Mesendoderm (in vitro differentiated cells): ENCODE results near the gene TP73.
A peak's percentile ranks its signal among the peaks of the same experiment; 100 is the strongest.

ENCODE experiments used
- DNase-seq: peaks from one replicate; pipeline ENCODE4 v3.0.0; 2013
- H2AK5ac ChIP-seq: 2 replicates; pipeline ENCODE4 v1.6.1; 2013; ENCODE audit warnings: low read length, inconsistent platforms
- H2BK120ac ChIP-seq: 2 replicates; pipeline ENCODE4 v1.6.1; 2013; ENCODE audit warnings: low read depth, mild to moderate bottlenecking, low read length, moderate library complexity, mixed read lengths
- H2BK15ac ChIP-seq: replicated peaks from 2 replicates; pipeline ENCODE4 v1.6.1; 2013; ENCODE audit warnings: low read depth, mild to moderate bottlenecking, moderate library complexity
- H2BK5ac ChIP-seq: 2 replicates; pipeline ENCODE4 v1.6.1; 2013; ENCODE audit warnings: low read length, inconsistent platforms
- H3K18ac ChIP-seq: 2 replicates; pipeline ENCODE4 v1.6.1; 2013; ENCODE audit warnings: mild to moderate bottlenecking, low read length, mixed read lengths
- H3K23ac ChIP-seq: one replicate; pipeline ENCODE4 v1.6.1; 2013; ENCODE audit warnings: low read length
- H3K27ac ChIP-seq: 2 replicates; pipeline ENCODE4 v1.5.1; 2013; ENCODE audit warnings: low read depth, mild to moderate bottlenecking, inconsistent platforms, low read length, moderate library complexity
- H3K27me3 ChIP-seq: 2 replicates; pipeline ENCODE4 v1.6.1; 2013; ENCODE audit warnings: low read length, control low read depth, mild to moderate bottlenecking, inconsistent platforms; ENCODE audit not compliant: insufficient read depth, poor library complexity
- H3K36me3 ChIP-seq: 2 replicates; pipeline ENCODE4 v1.6.1; 2013; ENCODE audit warnings: low read length, inconsistent platforms; ENCODE audit not compliant: control insufficient read depth, insufficient read depth
- H3K4ac ChIP-seq: one replicate; pipeline ENCODE4 v1.6.1; 2013; ENCODE audit warnings: low read depth, mild to moderate bottlenecking, low read length, moderate library complexity
- H3K4me1 ChIP-seq: 2 replicates; pipeline ENCODE4 v1.6.1; 2013; ENCODE audit warnings: low read depth, low read length, inconsistent platforms; ENCODE audit not compliant: control insufficient read depth
- H3K4me2 ChIP-seq: 2 replicates; pipeline ENCODE4 v1.6.1; 2013; ENCODE audit warnings: low read length
- H3K4me3 ChIP-seq: 2 replicates; pipeline ENCODE4 v1.5.1; 2013; ENCODE audit warnings: mild to moderate bottlenecking, low read length
- H3K56ac ChIP-seq: one replicate; pipeline ENCODE4 v1.6.1; 2013; ENCODE audit warnings: low read length
- H3K79me1 ChIP-seq: 2 replicates; pipeline ENCODE4 v1.6.1; 2013; ENCODE audit warnings: low read length, inconsistent platforms
- H3K79me2 ChIP-seq: 2 replicates; pipeline ENCODE4 v1.6.1; 2013; ENCODE audit warnings: mild to moderate bottlenecking, low read length; ENCODE audit not compliant: control insufficient read depth, insufficient read depth
- H3K9ac ChIP-seq: 2 replicates; pipeline ENCODE4 v1.6.1; 2013; ENCODE audit warnings: low read length, inconsistent platforms
- H4K5ac ChIP-seq: one replicate; pipeline ENCODE4 v1.6.1; 2013; ENCODE audit warnings: low read length
- H4K8ac ChIP-seq: one replicate; pipeline ENCODE4 v1.6.1; 2013; ENCODE audit warnings: low read depth, mild to moderate bottlenecking, control low read depth, low read length, moderate library complexity
- WGBS: extraction: QIAGEN DNeasy Blood & Tissue Kit; methylation state at CpG from one replicate; pipeline ENCODE4 v1.1.7; 2013; ENCODE audit warnings: low lambda C conversion rate, missing lambda C conversion rate; ENCODE audit not compliant: insufficient coverage; ENCODE audit errors: extremely low coverage; 5-methylcytosine and 5-hydroxymethylcytosine counted together

Gene TP73

GRCh38 chr1:3774276-3774945 is 122.1 kb downstream of the TP73 start:
- Histone ChIP-seq H3K27ac (no peak overlapping the region), H2AK5ac (no peak overlapping the region), H3K27me3 (no peaks in the 10 kb centered on the region), H2BK5ac (no peak overlapping the region), H3K4me1 (no peaks in the 10 kb centered on the region), H2BK120ac (no peak overlapping the region), H3K56ac (no peak overlapping the region), H3K4ac (no peak overlapping the region), H3K79me2 (no peaks in the 10 kb centered on the region), H3K4me2 (no peak overlapping the region), H3K18ac (no peak overlapping the region), H4K5ac (no peak overlapping the region), H3K79me1 (no peaks in the 10 kb centered on the region), H2BK15ac (no peak overlapping the region), H4K8ac (no peak overlapping the region), H3K23ac (no peak overlapping the region), H3K4me3 (no peak overlapping the region), H3K9ac (no peak overlapping the region), H3K36me3 (no peaks in the 10 kb centered on the region)
- no CpG with 5 or more reads among the region's 19 CpGs for WGBS
- DNase-seq, result no peak

GRCh38 chr1:3774946-3775489 is 122.7 kb downstream of the TP73 start:
- Histone ChIP-seq H2BK5ac (no peak overlapping the region), H3K79me2 (no peaks in the 10 kb centered on the region), H2BK120ac (no peak overlapping the region), H3K27ac (no peak overlapping the region), H3K79me1 (no peaks in the 10 kb centered on the region), H3K4me3 (no peak overlapping the region), H3K27me3 (no peaks in the 10 kb centered on the region), H2AK5ac (no peak overlapping the region), H3K9ac (no peak overlapping the region), H3K4me1 (no peaks in the 10 kb centered on the region), H4K8ac (no peak overlapping the region), H3K4me2 (no peak overlapping the region), H2BK15ac (no peak overlapping the region), H3K18ac (no peak overlapping the region), H3K23ac (no peak overlapping the region), H3K56ac (no peak overlapping the region), H3K36me3 (peaks cover 2% of the 10 kb centered on the region), H3K4ac (no peak overlapping the region), H4K5ac (no peak overlapping the region)
- no CpG with 5 or more reads among the region's 17 CpGs for WGBS
- DNase-seq, result no peak

GRCh38 chr1:3775490-3776230 is 123.3 kb downstream of the TP73 start:
- Histone ChIP-seq H3K23ac (no peak overlapping the region), H4K8ac (no peak overlapping the region), H3K27me3 (no peaks in the 10 kb centered on the region), H3K79me2 (no peaks in the 10 kb centered on the region), H3K4ac (no peak overlapping the region), H3K9ac (no peak overlapping the region), H3K56ac (no peak overlapping the region), H3K79me1 (no peaks in the 10 kb centered on the region), H3K4me2 (no peak overlapping the region), H3K4me1 (no peaks in the 10 kb centered on the region), H2AK5ac (no peak overlapping the region), H2BK5ac (no peak overlapping the region), H3K27ac (no peak overlapping the region), H2BK120ac (no peak overlapping the region), H4K5ac (no peak overlapping the region), H3K18ac (no peak overlapping the region), H2BK15ac (no peak overlapping the region), H3K36me3 (peaks cover 5% of the 10 kb centered on the region), H3K4me3 (no peak overlapping the region)
- DNase-seq, result peak; percentile 76
- WGBS, result no CpG with 5 or more reads among the region's 27 CpGs

- Histone ChIP-seq H3K4me3 (no peak overlapping the region), H3K27me3 (no peaks in the 10 kb centered on the region), H2BK5ac (no peak overlapping the region), H2AK5ac (no peak overlapping the region), H3K4me2 (no peak overlapping the region), H3K56ac (no peak overlapping the region), H3K79me2 (no peaks in the 10 kb centered on the region), H4K8ac (no peak overlapping the region), H3K36me3 (peaks cover 5% of the 10 kb centered on the region), H3K4ac (no peak overlapping the region), H3K23ac (no peak overlapping the region), H4K5ac (no peak overlapping the region), H3K79me1 (no peaks in the 10 kb centered on the region), H3K18ac (no peak overlapping the region), H2BK15ac (no peak overlapping the region), H2BK120ac (no peak overlapping the region), H3K4me1 (no peaks in the 10 kb centered on the region), H3K27ac (no peak overlapping the region), H3K9ac (no peak overlapping the region)
- no peak for DNase-seq
- no CpG with 5 or more reads among the region's 21 CpGs for WGBS
Observed at GRCh38 chr1:3776231-3776961, 124.1 kb downstream of the TP73 start.

- Histone ChIP-seq H3K4ac (no peak overlapping the region), H3K79me2 (no peaks in the 10 kb centered on the region), H3K79me1 (no peaks in the 10 kb centered on the region), H3K4me2 (no peak overlapping the region), H3K56ac (no peak overlapping the region), H2BK5ac (no peak overlapping the region), H2AK5ac (no peak overlapping the region), H3K23ac (no peak overlapping the region), H3K4me1 (no peaks in the 10 kb centered on the region), H3K36me3 (peaks cover 7% of the 10 kb centered on the region), H3K4me3 (no peak overlapping the region), H4K8ac (no peak overlapping the region), H4K5ac (no peak overlapping the region), H3K9ac (no peak overlapping the region), H3K27me3 (no peaks in the 10 kb centered on the region), H2BK120ac (no peak overlapping the region), H2BK15ac (no peak overlapping the region), H3K27ac (no peak overlapping the region), H3K18ac (no peak overlapping the region)
- DNase-seq, result no peak
- no CpG with 5 or more reads among the region's 10 CpGs for WGBS
Observed at GRCh38 chr1:3777078-3777547, 124.8 kb downstream of the TP73 start.
